Brain microvascular endothelial cell (primary cell): ENCODE data around the gene RANBP3.

Experiments
- DNase-seq: peaks from one replicate; pipeline ENCODE4 v3.0.0-alpha.2; 2020
- H3K27ac ChIP-seq: fragments of 250-450 bp; sonication (Bioruptor Pico); 2 replicates; pipeline ENCODE4 v1.5.1; 2020; ENCODE audit warnings: mild to moderate bottlenecking, moderate library complexity
- H3K27me3 ChIP-seq: fragments of 250-450 bp; sonication (Bioruptor Pico); replicated peaks from 2 replicates; pipeline ENCODE4 v1.5.1; 2020; ENCODE audit warnings: mild to moderate bottlenecking
- H3K36me3 ChIP-seq: fragments of 250-450 bp; sonication (Bioruptor Pico); replicated peaks from 2 replicates; pipeline ENCODE4 v1.5.1; 2020; ENCODE audit warnings: mild to moderate bottlenecking
- H3K4me3 ChIP-seq: 2 replicates; pipeline ENCODE4 v1.5.1; 2011; ENCODE audit warnings: low read depth, mild to moderate bottlenecking, control low read depth, low read length, moderate library complexity
- in situ Hi-C: cut with HindIII; loops from 2 replicates; pipeline ENCODE4 v1.10.0; 2017; ENCODE audit warnings: low sequenced_read_pairs, low pct_ligation_motif_present
- TF ChIP-seq, protein P1 (sequence below): IDR thresholded peaks from 2 replicates; pipeline ENCODE4 v1.5.1; 2011; ENCODE audit warnings: low read depth, mild to moderate bottlenecking, moderate library complexity, low read length, control low read depth, inconsistent platforms; ENCODE audit errors: missing control alignments

The RANBP3 gene

GRCh38 chr19:5968431-5969373 lies 9.2 kb downstream of the RANBP3 start:
- in situ Hi-C loops, result no loop called here
- Histone ChIP-seq H3K4me3 (no peak overlapping the region), H3K36me3 (peaks cover 9% of the 10 kb centered on the region), H3K27me3 (no peaks in the 10 kb centered on the region), H3K27ac (no peak overlapping the region)
- no peak for DNase-seq
- TF ChIP-seq, protein P1, sequence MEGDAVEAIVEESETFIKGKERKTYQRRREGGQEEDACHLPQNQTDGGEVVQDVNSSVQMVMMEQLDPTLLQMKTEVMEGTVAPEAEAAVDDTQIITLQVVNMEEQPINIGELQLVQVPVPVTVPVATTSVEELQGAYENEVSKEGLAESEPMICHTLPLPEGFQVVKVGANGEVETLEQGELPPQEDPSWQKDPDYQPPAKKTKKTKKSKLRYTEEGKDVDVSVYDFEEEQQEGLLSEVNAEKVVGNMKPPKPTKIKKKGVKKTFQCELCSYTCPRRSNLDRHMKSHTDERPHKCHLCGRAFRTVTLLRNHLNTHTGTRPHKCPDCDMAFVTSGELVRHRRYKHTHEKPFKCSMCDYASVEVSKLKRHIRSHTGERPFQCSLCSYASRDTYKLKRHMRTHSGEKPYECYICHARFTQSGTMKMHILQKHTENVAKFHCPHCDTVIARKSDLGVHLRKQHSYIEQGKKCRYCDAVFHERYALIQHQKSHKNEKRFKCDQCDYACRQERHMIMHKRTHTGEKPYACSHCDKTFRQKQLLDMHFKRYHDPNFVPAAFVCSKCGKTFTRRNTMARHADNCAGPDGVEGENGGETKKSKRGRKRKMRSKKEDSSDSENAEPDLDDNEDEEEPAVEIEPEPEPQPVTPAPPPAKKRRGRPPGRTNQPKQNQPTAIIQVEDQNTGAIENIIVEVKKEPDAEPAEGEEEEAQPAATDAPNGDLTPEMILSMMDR, result no peak

- Histone ChIP-seq H3K27ac (no peak overlapping the region), H3K27me3 (no peaks in the 10 kb centered on the region), H3K36me3 (peaks cover 5% of the 10 kb centered on the region), H3K4me3 (no peak overlapping the region)
- TF ChIP-seq, protein P1, result peak; percentile 88
- DNase-seq, result peak; percentile 72
- in situ Hi-C loops, result no loop called here
Observed at GRCh38 chr19:5967994-5968430, 9.9 kb downstream of the RANBP3 start.

- no peak overlapping the region for H3K27ac ChIP-seq
- in situ Hi-C loops, result no loop called here
- no peak for DNase-seq
- no peaks in the 10 kb centered on the region for H3K27me3 ChIP-seq
- TF ChIP-seq, protein P1, result no peak
- H3K4me3 ChIP-seq, result no peak overlapping the region
- peaks cover 5% of the 10 kb centered on the region for H3K36me3 ChIP-seq
Observed at GRCh38 chr19:5967571-5967970, 10.4 kb downstream of the RANBP3 start.

DNA sequence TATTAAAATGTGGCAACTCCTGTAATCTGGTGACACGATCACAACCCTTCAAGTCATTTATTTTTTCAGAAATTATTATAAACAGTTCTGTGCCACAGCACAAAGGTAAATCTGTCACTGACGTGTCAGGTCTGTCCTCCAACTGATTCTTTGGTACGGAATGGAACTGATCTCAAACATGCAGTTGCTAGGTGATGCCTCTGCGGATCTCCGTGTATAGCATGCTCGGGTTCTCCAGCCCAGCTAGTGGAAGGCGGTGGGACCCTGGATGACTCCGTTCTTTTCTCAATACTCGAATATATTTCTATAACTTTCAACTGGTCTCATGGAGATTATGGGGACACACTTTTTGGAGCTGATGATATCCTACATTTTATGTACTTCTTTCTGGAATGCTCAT lies 11.0 kb downstream of the RANBP3 start:
- no peak for DNase-seq
- in situ Hi-C loops, result no loop called here
- Histone ChIP-seq H3K27me3 (no peaks in the 10 kb centered on the region), H3K4me3 (no peak overlapping the region), H3K27ac (no peak overlapping the region), H3K36me3 (peaks cover 3% of the 10 kb centered on the region)
- TF ChIP-seq, protein P1, result no peak

GRCh38 chr19:5966215-5966614 lies 11.7 kb downstream of the RANBP3 start:
- Histone ChIP-seq H3K36me3 (peaks cover 3% of the 10 kb centered on the region), H3K4me3 (no peak overlapping the region), H3K27me3 (no peaks in the 10 kb centered on the region), H3K27ac (no peak overlapping the region)
- TF ChIP-seq, protein P1, result no peak
- in situ Hi-C loops, result no loop called here
- no peak for DNase-seq
